Neural crest cell (in vitro differentiated cells): ENCODE data around the gene MAP2K6. TPM values are rescaled to one million over a fixed set of nuclear protein-coding genes. Genes with fewer than 3 reads are reported as not detected.

Experiments used
- DNase-seq: peaks from one replicate; pipeline ENCODE4 v3.0.0; 2021; ENCODE audit warnings: low read depth, mixed read lengths, low spot score
- H3K27ac Mint-ChIP-seq: one replicate; pipeline ENCODE4 v1.8.0; 2021; ENCODE audit warnings: mild to moderate bottlenecking, mixed read lengths; ENCODE audit not compliant: unreplicated experiment
- H3K27me3 Mint-ChIP-seq: 2 replicates; pipeline ENCODE4 v1.8.0; 2021; ENCODE audit warnings: low read depth, mild to moderate bottlenecking, mixed read lengths
- H3K36me3 Mint-ChIP-seq: 2 replicates; pipeline ENCODE4 v1.8.0; 2021; ENCODE audit warnings: low read depth, mild to moderate bottlenecking, mixed read lengths
- H3K4me1 Mint-ChIP-seq: 2 replicates; pipeline ENCODE4 v1.8.0; 2021; ENCODE audit warnings: mixed read lengths
- H3K4me3 Mint-ChIP-seq: one replicate; pipeline ENCODE4 v1.8.0; 2021; ENCODE audit warnings: mild to moderate bottlenecking, mixed read lengths
- H3K9me3 Mint-ChIP-seq: 2 replicates; pipeline ENCODE4 v1.8.0; 2021; ENCODE audit warnings: mixed read lengths
- total RNA-seq: library from RNA; stranded (reverse); gene quantifications from 2 replicates; pipeline ENCODE4 v1.2.1, GENCODE V29; 2021
- TF ChIP-seq, protein P1 (sequence below): fragments of 200-600 bp; sonication (generic); conservative IDR thresholded peaks from 2 replicates; pipeline ENCODE4 v1.5.0; 2021; ENCODE audit warnings: antibody characterized with exemption, mild to moderate bottlenecking

Gene MAP2K6
- total RNA-seq, 1 donor from 2014 or later = 45.4 TPM

DNA sequence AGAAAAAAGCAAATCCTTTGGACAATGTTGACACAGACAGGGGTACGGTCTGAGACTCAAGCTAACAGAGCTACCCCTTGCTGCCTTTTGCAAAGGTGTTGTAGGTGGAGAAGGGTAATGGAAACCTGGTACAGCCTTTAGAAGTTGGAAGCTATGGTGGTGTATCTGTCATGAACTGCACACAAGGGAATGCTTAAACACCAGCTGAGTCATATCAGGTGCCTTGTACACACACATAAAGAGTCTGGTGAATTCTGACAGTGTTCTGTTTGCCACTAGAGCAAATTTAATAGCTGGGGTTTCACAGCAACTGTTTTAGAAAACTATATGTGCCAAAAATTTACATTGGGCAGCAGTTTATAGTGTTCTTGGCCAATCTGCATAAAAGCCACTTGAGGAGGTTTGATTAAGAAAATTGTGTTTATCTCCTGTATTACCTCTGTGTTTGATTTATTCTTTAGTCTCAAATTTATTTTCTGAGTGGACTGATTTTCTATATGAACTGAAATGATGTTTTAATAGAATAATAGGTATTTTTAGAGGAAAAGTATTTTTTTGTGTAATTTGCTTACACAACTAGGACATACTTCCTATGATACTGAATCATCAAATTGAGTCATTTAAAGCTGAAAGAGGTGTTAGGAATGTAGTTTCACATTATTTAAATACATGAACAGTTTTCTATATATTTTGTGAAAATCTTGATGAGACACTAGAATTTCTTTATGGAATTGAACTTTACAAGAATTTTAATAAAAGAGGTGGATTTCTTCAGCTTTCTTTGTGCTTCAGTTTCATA lies 136.9 kb downstream of the MAP2K6 start:
- TF ChIP-seq, protein P1, sequence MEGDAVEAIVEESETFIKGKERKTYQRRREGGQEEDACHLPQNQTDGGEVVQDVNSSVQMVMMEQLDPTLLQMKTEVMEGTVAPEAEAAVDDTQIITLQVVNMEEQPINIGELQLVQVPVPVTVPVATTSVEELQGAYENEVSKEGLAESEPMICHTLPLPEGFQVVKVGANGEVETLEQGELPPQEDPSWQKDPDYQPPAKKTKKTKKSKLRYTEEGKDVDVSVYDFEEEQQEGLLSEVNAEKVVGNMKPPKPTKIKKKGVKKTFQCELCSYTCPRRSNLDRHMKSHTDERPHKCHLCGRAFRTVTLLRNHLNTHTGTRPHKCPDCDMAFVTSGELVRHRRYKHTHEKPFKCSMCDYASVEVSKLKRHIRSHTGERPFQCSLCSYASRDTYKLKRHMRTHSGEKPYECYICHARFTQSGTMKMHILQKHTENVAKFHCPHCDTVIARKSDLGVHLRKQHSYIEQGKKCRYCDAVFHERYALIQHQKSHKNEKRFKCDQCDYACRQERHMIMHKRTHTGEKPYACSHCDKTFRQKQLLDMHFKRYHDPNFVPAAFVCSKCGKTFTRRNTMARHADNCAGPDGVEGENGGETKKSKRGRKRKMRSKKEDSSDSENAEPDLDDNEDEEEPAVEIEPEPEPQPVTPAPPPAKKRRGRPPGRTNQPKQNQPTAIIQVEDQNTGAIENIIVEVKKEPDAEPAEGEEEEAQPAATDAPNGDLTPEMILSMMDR = no peak
- Mint-ChIP-seq H3K4me1 (no peaks in the 10 kb centered on the region), H3K4me3 (no peak overlapping the region), H3K27me3 (no peaks in the 10 kb centered on the region), H3K27ac (no peak overlapping the region), H3K9me3 (peaks cover 12% of the 10 kb centered on the region), H3K36me3 (peaks cover 19% of the 10 kb centered on the region)
- no peak for DNase-seq

GRCh38 chr17:69552986-69553667 lies 138.6 kb downstream of the MAP2K6 start:
- TF ChIP-seq, protein P1 = no peak
- no peaks in the 10 kb centered on the region for H3K27me3 Mint-ChIP-seq
- no peak for DNase-seq
- H3K4me1 Mint-ChIP-seq = no peaks in the 10 kb centered on the region
- H3K27ac Mint-ChIP-seq = no peak overlapping the region
- H3K36me3 Mint-ChIP-seq = peaks cover 19% of the 10 kb centered on the region
- no peak overlapping the region for H3K4me3 Mint-ChIP-seq
- H3K9me3 Mint-ChIP-seq = peaks cover 12% of the 10 kb centered on the region

- DNase-seq = no peak
- TF ChIP-seq, protein P1 = no peak
- H3K36me3 Mint-ChIP-seq = peaks cover 23% of the 10 kb centered on the region
- no peaks in the 10 kb centered on the region for H3K27me3 Mint-ChIP-seq
- H3K9me3 Mint-ChIP-seq = peaks cover 12% of the 10 kb centered on the region
- H3K27ac Mint-ChIP-seq = no peak overlapping the region
- no peak overlapping the region for H3K4me3 Mint-ChIP-seq
- no peaks in the 10 kb centered on the region for H3K4me1 Mint-ChIP-seq
These were observed 140.6 kb downstream of the MAP2K6 start for GRCh38 chr17:69555056-69555455.

GRCh38 chr17:69557339-69557738 lies 142.8 kb downstream of the MAP2K6 start:
- no peak overlapping the region for H3K4me3 Mint-ChIP-seq
- H3K9me3 Mint-ChIP-seq = peaks cover 10% of the 10 kb centered on the region
- no peak for DNase-seq
- H3K27me3 Mint-ChIP-seq = no peaks in the 10 kb centered on the region
- TF ChIP-seq, protein P1 = no peak
- H3K4me1 Mint-ChIP-seq = no peaks in the 10 kb centered on the region
- peaks cover 17% of the 10 kb centered on the region for H3K36me3 Mint-ChIP-seq
- no peak overlapping the region for H3K27ac Mint-ChIP-seq

DNA sequence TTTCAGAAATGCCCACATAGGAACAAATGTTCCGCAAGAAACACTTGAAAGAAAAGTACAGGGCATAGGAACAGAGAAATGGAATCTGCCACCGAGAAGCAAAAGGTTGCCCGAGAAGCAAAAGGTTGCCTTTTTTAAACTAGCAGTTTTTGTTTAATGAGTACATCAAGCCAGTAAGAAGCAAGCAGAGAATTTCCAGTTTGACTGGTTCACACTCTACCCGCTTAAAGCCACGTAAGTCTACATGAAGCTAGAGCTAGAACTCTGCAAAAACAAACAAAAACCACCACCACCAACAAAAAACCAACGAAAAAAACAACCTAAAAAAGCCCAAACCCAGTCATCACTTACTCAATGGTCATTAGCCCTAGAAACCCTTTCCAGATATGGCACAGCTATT lies 144.3 kb downstream of the MAP2K6 start:
- peaks cover 2% of the 10 kb centered on the region for H3K9me3 Mint-ChIP-seq
- H3K4me3 Mint-ChIP-seq = no peak overlapping the region
- no peak for DNase-seq
- no peak overlapping the region for H3K27ac Mint-ChIP-seq
- peaks cover 7% of the 10 kb centered on the region for H3K36me3 Mint-ChIP-seq
- H3K4me1 Mint-ChIP-seq = no peaks in the 10 kb centered on the region
- no peaks in the 10 kb centered on the region for H3K27me3 Mint-ChIP-seq
- TF ChIP-seq, protein P1 = no peak
